HepG2 (cell line): Measurements from ENCODE around the gene ALDH4A1. TPM values are rescaled to one million over a fixed set of nuclear protein-coding genes. Genes with fewer than 3 reads are reported as not detected.

Experiments
- ATAC-seq: fragments of 200-7000 bp; cut with Tn5 transposase; 3 replicates; pipeline ENCODE4 v1.9.1; 2020; ENCODE audit warnings: mild to moderate bottlenecking, moderate library complexity
- BruUV-seq: library from RNA; stranded (reverse); fragments of 400-500 nt; replicated peaks from 2 replicates; lab custom pipeline; 2021; lab: Mats Ljungman, UMichigan
- CTCF ChIA-PET: fragments of 300-600 bp; formaldehyde crosslinking; extraction: SDS; loops from one replicate; lab custom pipeline; 2021; ENCODE audit warnings: low total read pairs, inconsistent platforms, low intra/inter-chr PET ratio; lab: Yijun Ruan, JAX
- POLR2A ChIA-PET: fragments of 350-600 bp; sonication (Branson Sonifier 250); formaldehyde crosslinking; loops from one replicate; lab custom pipeline; 2020; ENCODE audit warnings: antibody characterized with exemption, inconsistent platforms; lab: Yijun Ruan, JAX
- DNase-seq: peaks from one replicate; pipeline ENCODE4 v3.0.0-alpha.2; 2015; ENCODE audit warnings: low spot score
- FAIRE-seq: peaks from 3 replicates; lab custom pipeline; 2011; peaks lifted over from hg19 to GRCh38; lab: Jason Lieb, UNC
- H2AFZ ChIP-seq: one replicate; pipeline ENCODE4 v1.6.1; 2011; ENCODE audit warnings: low read length, inconsistent platforms
- H3K27ac ChIP-seq: fragments of 300-600 bp; 3 replicates; pipeline ENCODE4 v1.8.0; 2011; ENCODE audit warnings: mixed run types, mild to moderate bottlenecking, mixed read lengths, low read length, inconsistent platforms; ENCODE audit not compliant: insufficient read depth; ENCODE audit errors: extremely low read length
- H3K27me3 ChIP-seq, 2 experiments: fragments of 200-600 bp in 1 of 2; 2 replicates in 1 of 2; 3 replicates in 1 of 2; pipeline versions ENCODE4 v1.6.0 to v1.8.0; 2011; ENCODE audit warnings: low read length in 2 of 2, mild to moderate bottlenecking in 2 of 2, moderate library complexity in 2 of 2, inconsistent platforms in 1 of 2; ENCODE audit not compliant: insufficient read depth in 2 of 2, control insufficient read depth in 1 of 2
- H3K36me3 ChIP-seq, 2 experiments: fragments of 200-600 bp in 1 of 2; replicated peaks in 1 of 2; 2 replicates in 1 of 2; 3 replicates in 1 of 2; pipeline versions ENCODE4 v1.5.1 to v1.8.0; 2011; ENCODE audit warnings: low read length in 2 of 2, inconsistent platforms in 1 of 2; ENCODE audit not compliant: insufficient read depth in 2 of 2, control insufficient read depth in 1 of 2
- H3K4me1 ChIP-seq: 2 replicates; pipeline ENCODE4 v1.5.1; 2012; ENCODE audit warnings: low read length, inconsistent platforms; ENCODE audit not compliant: insufficient read depth
- H3K4me2 ChIP-seq: 2 replicates; pipeline ENCODE4 v1.6.0; 2011; ENCODE audit warnings: low read depth, low read length, inconsistent platforms
- H3K4me3 ChIP-seq, 3 experiments: fragments of 200-600 bp in 1 of 3; sonication (generic), shearing (Covaris generic) in 1 of 3; replicated peaks in 1 of 3; 2 replicates each; pipeline ENCODE4 v1.5.1; 2011 to 2016; ENCODE audit warnings: low read length in 3 of 3, inconsistent platforms in 2 of 3, low read depth in 2 of 3, mild to moderate bottlenecking in 2 of 3, control low read depth in 1 of 3, mixed read lengths in 1 of 3; ENCODE audit not compliant: insufficient read depth in 1 of 3
- H3K79me2 ChIP-seq: one replicate; pipeline ENCODE4 v1.6.1; 2011; ENCODE audit warnings: low read length, inconsistent platforms; ENCODE audit not compliant: insufficient read depth
- H3K9ac ChIP-seq: 2 replicates; pipeline ENCODE4 v1.6.0; 2011; ENCODE audit warnings: mild to moderate bottlenecking, low read depth, low read length, inconsistent platforms; ENCODE audit not compliant: insufficient read depth
- H3K9me3 ChIP-seq: 2 replicates; pipeline ENCODE4 v1.5.1; 2012; ENCODE audit warnings: mild to moderate bottlenecking, low read length
- H4K20me1 ChIP-seq: 2 replicates; pipeline ENCODE4 v1.6.0; 2011; ENCODE audit warnings: inconsistent platforms, mild to moderate bottlenecking, low read length, moderate library complexity; ENCODE audit not compliant: insufficient read depth
- ATF7-NPFF ChIP-seq: sonication (generic); formaldehyde crosslinking; IDR thresholded peaks from 2 replicates; pipeline ENCODE4 v1.8.1; 2023; ENCODE audit warnings: mild to moderate bottlenecking, low read depth, missing genetic modification reagents, moderate library complexity
- CENPT ChIP-seq: sonication (generic); formaldehyde crosslinking; IDR thresholded peaks from 2 replicates; pipeline ENCODE4 v1.8.0; 2022; ENCODE audit warnings: low read depth, mild to moderate bottlenecking, moderate library complexity, missing genetic modification reagents
- GLI4 ChIP-seq: sonication (generic); formaldehyde crosslinking; IDR thresholded peaks from 2 replicates; pipeline ENCODE4 v1.5.1; 2020; ENCODE audit warnings: missing genetic modification reagents, mild to moderate bottlenecking, moderate library complexity, borderline replicate concordance
- MATR3 ChIP-seq: sonication (generic); formaldehyde crosslinking; IDR thresholded peaks from 2 replicates; pipeline ENCODE4 v1.4.0; 2020; ENCODE audit warnings: missing genetic modification reagents
- PRMT3 ChIP-seq: sonication (generic); formaldehyde crosslinking; IDR thresholded peaks from 2 replicates; pipeline ENCODE4 v1.8.1; 2022; ENCODE audit warnings: low read depth, mild to moderate bottlenecking, moderate library complexity, missing genetic modification reagents, borderline replicate concordance
- PTBP1 ChIP-seq: fragments of 200-400 bp; formaldehyde crosslinking; IDR thresholded peaks from 2 replicates; pipeline ENCODE4 v1.6.1; 2018; ENCODE audit warnings: low read length, low read depth; ENCODE audit not compliant: poor library complexity, severe bottlenecking
- ZBTB8A ChIP-seq: sonication (generic); formaldehyde crosslinking; IDR thresholded peaks from 2 replicates; pipeline ENCODE4 v1.4.0; 2020; ENCODE audit warnings: mild to moderate bottlenecking, low read depth, missing genetic modification reagents, borderline replicate concordance
- ZNF33B ChIP-seq: sonication (generic); formaldehyde crosslinking; IDR thresholded peaks from 2 replicates; pipeline ENCODE4 v1.5.1; 2020; ENCODE audit warnings: mild to moderate bottlenecking, missing genetic modification reagents
- ZNF432 ChIP-seq: sonication (generic); formaldehyde crosslinking; IDR thresholded peaks from 2 replicates; pipeline ENCODE4 v1.5.0; 2020; ENCODE audit warnings: missing genetic modification reagents, mild to moderate bottlenecking, borderline replicate concordance
- ZNF543 ChIP-seq: sonication (generic); formaldehyde crosslinking; IDR thresholded peaks from 2 replicates; pipeline ENCODE4 v1.4.0; 2020; ENCODE audit warnings: mild to moderate bottlenecking, missing genetic modification reagents
- WGBS: methylation state at CpG from one replicate; pipeline ENCODE4 v1.1.6; 2017; ENCODE audit warnings: low lambda C conversion rate; 5-methylcytosine and 5-hydroxymethylcytosine counted together
- in situ Hi-C: cut with HindIII; loops from 2 replicates; pipeline ENCODE4 v1.10.0; 2017; ENCODE audit warnings: low pct_unique_long_range_greater_than_20kb; ENCODE audit not compliant: extremely low pct_ligation_motif_present
- intact Hi-C: fragments of 100-400 bp; cut with micrococcal nuclease; formaldehyde crosslinking; loops from one replicate; pipeline ENCODE4 v1.10.0; 2022; ENCODE audit not compliant: unreplicated experiment
- polyA plus RNA-seq, 8 experiments: library from polyadenylated mRNA; depleted of rRNA in 3 of 8; stranded (reverse) in 7 of 8; unstranded in 1 of 8; fragments of >200 nt; fragmentation: Illumina TruSeq in 4 of 8; extraction: Trizol in 4 of 8; gene quantifications; 2 replicates each; pipeline versions ENCODE4 v1.2.1 to v1.2.3, GENCODE V29; 2011 to 2016; ENCODE audit warnings: low read depth in 4 of 8, missing spikeins in 1 of 8, mixed read lengths in 1 of 8; ENCODE audit not compliant: insufficient read depth in 1 of 8
- total RNA-seq, 5 experiments: library from RNA; depleted of rRNA; stranded (reverse); fragments of >200 nt; fragmentation: Illumina TruSeq; extraction: Trizol; gene quantifications; 2 replicates each; pipeline ENCODE4 v1.2.3, GENCODE V29; 2016; ENCODE audit warnings: low read depth in 1 of 5
- TF ChIP-seq, protein P1 (sequence below): sonication (generic); formaldehyde crosslinking; conservative IDR thresholded peaks from 2 replicates; pipeline ENCODE4 v1.4.0; 2020; ENCODE audit warnings: missing genetic modification reagents

Gene ALDH4A1
- total and polyA plus RNA-seq, 2 of the 13 experiments (the other 11 are each of a cell fraction or from before 2014, with no cell fraction given), result 76.4 to 240 TPM

DNA sequence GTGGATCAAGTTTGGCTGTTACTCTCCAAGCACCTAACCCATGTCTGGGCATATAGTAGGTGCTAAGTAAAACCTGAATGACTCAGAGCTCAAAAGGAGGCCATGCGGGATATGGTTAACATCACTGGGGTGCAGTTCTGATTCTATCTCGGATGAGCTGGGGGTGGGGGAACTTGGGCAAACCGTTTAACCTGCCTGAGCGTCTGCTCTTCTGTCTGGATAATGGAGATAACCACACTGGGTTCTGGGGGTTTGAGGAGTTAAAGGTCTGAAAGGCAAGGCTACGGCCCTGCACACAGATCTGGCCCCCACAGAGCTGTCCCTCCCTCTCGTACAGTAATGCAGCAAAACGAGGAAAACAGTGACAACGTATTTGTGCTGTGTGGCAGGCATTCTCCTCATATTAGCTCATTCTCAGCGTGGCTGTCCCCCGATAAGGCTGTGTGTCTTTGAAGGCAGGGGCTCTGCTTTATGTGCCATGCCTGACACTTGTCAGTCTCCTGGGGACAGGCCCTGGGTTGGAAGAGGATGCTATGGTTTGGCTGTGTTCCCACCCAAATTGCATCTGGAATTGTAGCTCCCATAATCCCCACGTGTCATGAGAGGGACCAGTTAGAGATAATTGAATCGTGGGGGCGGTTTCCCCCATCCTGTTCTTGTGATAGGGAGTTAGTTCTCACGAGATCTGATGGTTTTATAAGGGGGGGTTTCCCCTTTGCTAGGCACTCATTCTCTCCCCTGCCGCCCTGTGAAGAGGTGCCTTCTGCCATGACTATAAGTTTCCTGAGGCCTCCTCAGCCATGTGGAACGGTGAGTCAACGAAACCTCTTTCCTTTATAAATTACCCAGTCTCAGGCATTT lies 6.8 kb upstream of the ALDH4A1 start:
- no peaks in the 10 kb centered on the region for H3K27me3 ChIP-seq
- TF ChIP-seq ZNF432 (CRISPR knock-in tag) (no peak), GLI4 (CRISPR knock-in tag) (no peak)
- no peaks in the 10 kb centered on the region for H3K9me3 ChIP-seq
- intact Hi-C loops, result no loop called here
- H3K9ac ChIP-seq, result no peak overlapping the region
- DNase-seq, result no peak
- peaks cover 10% of the 10 kb centered on the region for H3K4me1 ChIP-seq
- POLR2A ChIA-PET, result no interaction called here
- no peak overlapping the region for H3K27ac ChIP-seq
- H3K36me3 ChIP-seq, result peaks cover 17 to 48% of the 10 kb centered on the region in 2 experiments; a peak in 4 of 5 replicates
- CTCF ChIA-PET, result no interaction called here
- H2AFZ ChIP-seq, result no peak overlapping the region
- H3K79me2 ChIP-seq, result no peaks in the 10 kb centered on the region
- 92% methylated on average over 17 of the region's 17 CpGs for WGBS
- no TSS peak for BruUV-seq
- H3K4me3 ChIP-seq, result no peak overlapping the region
- FAIRE-seq, result no peak
- H4K20me1 ChIP-seq, result no peaks in the 10 kb centered on the region; the same call in 1 of the 2 replicates
- no peak for ATAC-seq
- in situ Hi-C loops, result loop anchor here (5.0 kb wide), 1 partner anchor 38 kb away; no protein-coding TSS in a partner anchor
- no peak overlapping the region for H3K4me2 ChIP-seq

- WGBS, result 97% methylated on average over 22 of the region's 22 CpGs
Measured at GRCh38 chr1:18907917-18908845, 5.8 kb upstream of the ALDH4A1 start.

More at GRCh38 chr1:18907917-18908845, 5.8 kb upstream of the ALDH4A1 start:
- Histone ChIP-seq H2AFZ (no peak overlapping the region), H3K4me1 (peaks cover 10% of the 10 kb centered on the region), H3K4me3 (no peak overlapping the region), H4K20me1 (no peaks in the 10 kb centered on the region; the same call in 1 of the 2 replicates), H3K4me2 (no peak overlapping the region), H3K27me3 (no peaks in the 10 kb centered on the region), H3K9me3 (no peaks in the 10 kb centered on the region), H3K79me2 (no peaks in the 10 kb centered on the region), H3K27ac (no peak overlapping the region), H3K36me3 (peaks cover 17 to 48% of the 10 kb centered on the region in 2 experiments; a peak in 4 of 5 replicates), H3K9ac (no peak overlapping the region)
- no peak for DNase-seq
- BruUV-seq, result no TSS peak
- intact Hi-C loops (loop anchor here (2.0 kb wide), 1 partner anchor 43 kb away; no protein-coding TSS in a partner anchor), in situ Hi-C loops (loop anchor here (5.0 kb wide), 1 partner anchor 39 kb away; no protein-coding TSS in a partner anchor)
- no peak for ATAC-seq
- FAIRE-seq, result no peak
- ChIA-PET POLR2A (no interaction called here), CTCF (interaction anchor here (2.2 kb wide), 1 partner anchor 24 kb away, joined by 14 read pairs; no protein-coding TSS in a partner anchor)
- TF ChIP-seq ZNF33B (CRISPR knock-in tag) (no peak), PTBP1 (no peak), ZNF543 (CRISPR knock-in tag) (no peak), MATR3 (CRISPR knock-in tag) (no peak), PRMT3 (CRISPR knock-in tag) (no peak), ATF7-NPFF (CRISPR knock-in tag) (no peak), ZBTB8A (no peak), CENPT (no peak)
- TF ChIP-seq, protein P1, sequence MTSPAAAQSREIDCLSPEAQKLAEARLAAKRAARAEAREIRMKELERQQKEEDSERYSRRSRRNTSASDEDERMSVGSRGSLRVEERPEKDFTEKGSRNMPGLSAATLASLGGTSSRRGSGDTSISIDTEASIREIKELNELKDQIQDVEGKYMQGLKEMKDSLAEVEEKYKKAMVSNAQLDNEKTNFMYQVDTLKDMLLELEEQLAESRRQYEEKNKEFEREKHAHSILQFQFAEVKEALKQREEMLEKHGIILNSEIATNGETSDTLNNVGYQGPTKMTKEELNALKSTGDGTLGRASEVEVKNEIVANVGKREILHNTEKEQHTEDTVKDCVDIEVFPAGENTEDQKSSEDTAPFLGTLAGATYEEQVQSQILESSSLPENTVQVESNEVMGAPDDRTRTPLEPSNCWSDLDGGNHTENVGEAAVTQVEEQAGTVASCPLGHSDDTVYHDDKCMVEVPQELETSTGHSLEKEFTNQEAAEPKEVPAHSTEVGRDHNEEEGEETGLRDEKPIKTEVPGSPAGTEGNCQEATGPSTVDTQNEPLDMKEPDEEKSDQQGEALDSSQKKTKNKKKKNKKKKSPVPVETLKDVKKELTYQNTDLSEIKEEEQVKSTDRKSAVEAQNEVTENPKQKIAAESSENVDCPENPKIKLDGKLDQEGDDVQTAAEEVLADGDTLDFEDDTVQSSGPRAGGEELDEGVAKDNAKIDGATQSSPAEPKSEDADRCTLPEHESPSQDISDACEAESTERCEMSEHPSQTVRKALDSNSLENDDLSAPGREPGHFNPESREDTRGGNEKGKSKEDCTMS, result no peak
